ENCODE measurements around the gene ZFYVE19.

ZFYVE19 gene

DNA sequence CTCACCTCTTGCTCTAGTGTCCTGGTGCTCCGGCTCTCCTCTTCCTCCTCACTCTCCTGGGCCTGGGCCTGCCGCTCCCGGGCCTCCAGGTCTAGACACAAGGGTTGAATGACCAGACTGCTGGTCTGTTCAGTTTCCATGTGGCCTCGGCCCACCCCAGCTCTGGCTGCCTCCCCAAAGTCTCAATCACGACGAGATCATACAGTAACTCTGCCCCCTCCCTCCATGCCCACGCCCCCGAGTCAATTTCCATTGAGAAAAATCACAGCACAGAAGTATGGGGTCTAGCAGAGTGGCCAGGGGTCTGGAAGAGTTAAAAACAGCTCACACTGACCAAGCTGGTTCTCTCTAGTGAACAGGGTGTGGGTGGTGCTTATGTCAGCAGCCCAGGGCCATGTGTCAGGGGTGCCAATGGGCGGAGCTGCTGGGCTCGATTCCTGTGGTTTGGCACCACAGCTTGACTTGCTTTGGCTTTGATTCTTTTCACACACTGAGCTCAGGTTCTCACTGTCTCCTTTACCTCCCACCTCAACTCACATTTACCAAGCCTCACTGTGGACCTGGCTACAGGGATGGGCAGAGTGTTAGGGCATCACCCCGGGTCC, 30.2 kb upstream of the ZFYVE19 start:
- DNase-seq, result no peak

DNA sequence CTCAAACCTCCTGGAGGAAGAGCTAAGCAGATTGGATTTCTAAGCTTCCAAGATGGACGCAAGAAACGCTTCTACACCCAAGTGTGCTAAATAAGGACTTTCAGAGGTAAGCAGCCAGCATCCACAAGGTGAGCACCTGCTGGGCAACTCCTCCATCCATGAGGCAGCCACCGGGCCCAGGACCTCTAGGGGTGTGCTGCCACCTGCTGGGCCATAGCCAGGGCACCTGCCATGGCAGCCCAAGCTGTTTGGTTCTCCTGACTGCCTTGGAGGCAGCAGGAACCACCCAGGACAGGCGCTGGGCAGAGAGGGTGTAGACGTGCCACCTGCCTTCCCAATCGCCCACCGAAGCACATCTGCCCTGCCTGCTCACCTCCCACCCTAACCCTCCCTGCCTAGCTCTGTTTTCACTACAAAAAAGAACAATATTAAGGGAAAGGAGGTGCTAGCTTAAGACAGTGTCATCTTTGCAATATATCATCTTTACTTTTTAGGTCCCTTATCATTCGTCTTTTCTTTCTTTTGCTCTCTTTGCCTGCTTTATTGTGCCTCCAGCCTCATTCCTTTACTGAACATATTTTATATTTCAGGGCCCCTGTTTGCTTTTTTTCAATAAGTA, 24.2 kb upstream of the ZFYVE19 start:
- DNase-seq, result peak; percentile 48

DNA sequence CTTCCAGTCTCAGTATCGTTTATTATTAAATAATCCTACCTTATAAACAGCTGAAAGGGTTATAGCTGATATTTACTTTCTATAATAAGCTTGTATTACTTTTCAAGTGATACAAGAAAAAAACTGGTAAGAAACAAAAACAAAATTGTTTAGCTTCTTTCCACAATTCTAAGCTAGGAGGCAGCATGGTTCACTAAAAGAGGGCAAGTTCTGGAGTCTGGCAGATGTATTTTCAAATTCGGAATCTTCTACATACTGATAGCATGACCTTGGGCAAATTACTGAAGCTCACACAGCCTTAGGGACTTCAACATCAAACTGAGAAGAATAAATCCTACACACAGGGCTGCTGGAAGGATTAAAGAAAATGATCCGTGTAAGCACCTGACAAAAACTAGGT, 21.7 kb upstream of the ZFYVE19 start:
- no peak for DNase-seq

- no peak for DNase-seq
Observed at GRCh38 chr15:40785814-40786213, 21.1 kb upstream of the ZFYVE19 start.

- no peak for DNase-seq
Observed at GRCh38 chr15:40787344-40787841, 19.5 kb upstream of the ZFYVE19 start.

DNA sequence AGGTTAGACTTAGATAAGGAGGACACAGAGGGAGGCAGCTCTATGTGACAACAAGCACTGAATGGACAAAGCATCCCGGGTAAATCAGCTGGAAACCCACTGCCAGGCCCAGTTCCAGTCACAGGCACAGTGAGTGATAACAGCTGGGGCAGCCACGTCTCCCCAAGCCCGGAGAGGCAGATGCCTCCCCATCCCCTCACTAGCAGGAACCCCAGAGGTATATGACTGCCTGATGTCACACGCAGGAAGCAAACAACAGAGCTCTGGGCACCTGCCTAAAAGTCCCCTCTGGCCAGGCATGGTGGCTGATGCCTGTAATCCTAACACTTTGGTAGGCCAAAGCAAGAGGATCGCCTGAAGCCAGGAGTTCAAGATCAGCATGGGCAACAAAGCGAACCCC, 18.9 kb upstream of the ZFYVE19 start:
- DNase-seq, result no peak

GRCh38 chr15:40789119-40789518, 17.8 kb upstream of the ZFYVE19 start:
- no peak for DNase-seq

DNA sequence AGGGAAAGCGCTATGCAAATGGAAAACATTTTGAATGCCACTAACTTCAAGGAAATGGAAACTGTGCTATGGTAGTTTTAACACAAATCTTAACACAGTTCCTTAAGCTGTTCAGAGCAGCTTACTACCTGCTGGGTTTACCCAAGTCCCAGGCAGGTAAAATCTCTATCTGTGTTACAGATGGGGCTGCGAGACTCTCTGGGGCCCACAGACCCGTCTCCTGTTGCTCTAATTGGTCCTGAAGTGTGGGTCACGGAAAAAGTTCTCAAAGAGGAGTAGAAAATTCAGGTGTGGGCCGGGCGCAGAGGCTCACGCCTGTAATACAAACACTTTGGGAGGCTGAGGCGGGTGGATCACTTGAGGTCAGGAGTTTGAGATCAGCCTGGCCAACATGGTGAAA, 16.9 kb upstream of the ZFYVE19 start:
- DNase-seq, result no peak

GRCh38 chr15:40790718-40791117, 16.2 kb upstream of the ZFYVE19 start:
- DNase-seq, result no peak

DNA sequence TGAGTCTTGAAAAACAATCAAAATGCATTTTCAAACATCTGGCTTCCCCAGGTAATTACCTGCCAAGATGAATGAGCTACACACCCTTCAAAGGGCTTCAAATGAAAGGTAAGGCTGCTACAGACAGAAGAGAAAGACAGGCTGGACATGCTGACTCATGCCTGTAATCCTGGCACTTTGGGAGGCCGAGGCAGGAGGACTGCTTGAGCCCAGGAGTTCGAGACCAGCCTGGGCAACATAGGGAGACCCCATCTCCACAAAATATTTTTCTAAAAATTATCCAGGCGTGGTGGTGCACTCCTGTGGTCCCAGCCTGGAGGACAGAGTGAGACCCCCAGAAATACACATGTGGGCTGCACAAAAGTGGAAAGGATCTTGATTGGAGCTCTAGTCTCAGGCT, 14.5 kb upstream of the ZFYVE19 start:
- no peak for DNase-seq

- no peak for DNase-seq
Observed at GRCh38 chr15:40793216-40793989, 13.5 kb upstream of the ZFYVE19 start.

- DNase-seq, result no peak
Observed at GRCh38 chr15:40796041-40796440, 10.8 kb upstream of the ZFYVE19 start.

GRCh38 chr15:40796512-40796911, 10.4 kb upstream of the ZFYVE19 start:
- DNase-seq, result no peak

DNA sequence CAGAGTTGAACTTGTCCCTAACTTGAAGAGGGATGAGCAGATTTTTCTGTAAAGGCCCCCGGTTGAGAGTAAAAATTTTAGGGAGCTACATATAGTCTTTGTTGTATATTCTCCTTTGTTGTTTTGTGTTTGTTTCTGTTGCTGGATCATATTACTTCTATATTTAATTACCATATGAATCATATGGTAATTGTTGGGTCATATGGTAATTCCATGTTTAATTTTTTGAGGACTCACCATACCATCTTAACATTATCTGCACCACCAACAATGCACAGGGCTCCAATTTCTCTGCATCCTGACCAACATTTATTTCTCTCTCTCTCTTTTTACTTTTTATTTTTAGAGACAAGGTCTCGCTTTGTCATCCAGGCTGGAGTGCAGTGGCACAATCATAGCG, 7.4 kb upstream of the ZFYVE19 start:
- no peak for DNase-seq

DNA sequence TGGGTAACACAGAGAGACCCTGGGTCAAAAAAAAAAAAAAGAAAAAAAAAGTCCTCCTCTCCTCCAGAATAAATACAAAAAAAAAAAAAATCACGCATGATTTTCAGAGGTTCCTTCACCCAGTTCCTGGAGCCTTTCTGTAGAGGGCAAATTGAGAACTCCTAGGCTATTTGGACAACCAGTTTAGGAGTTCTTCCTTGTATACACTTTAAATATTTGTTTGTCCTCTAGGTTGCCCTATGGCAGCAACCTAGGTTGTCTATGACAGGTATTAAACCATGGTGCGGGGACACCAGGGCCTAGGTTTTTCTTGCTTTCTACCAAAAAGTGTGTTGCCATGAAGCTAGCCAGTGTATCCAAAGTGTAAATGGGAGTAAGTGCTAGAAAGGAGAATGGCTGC, 3.8 kb upstream of the ZFYVE19 start:
- no peak for DNase-seq

DNA sequence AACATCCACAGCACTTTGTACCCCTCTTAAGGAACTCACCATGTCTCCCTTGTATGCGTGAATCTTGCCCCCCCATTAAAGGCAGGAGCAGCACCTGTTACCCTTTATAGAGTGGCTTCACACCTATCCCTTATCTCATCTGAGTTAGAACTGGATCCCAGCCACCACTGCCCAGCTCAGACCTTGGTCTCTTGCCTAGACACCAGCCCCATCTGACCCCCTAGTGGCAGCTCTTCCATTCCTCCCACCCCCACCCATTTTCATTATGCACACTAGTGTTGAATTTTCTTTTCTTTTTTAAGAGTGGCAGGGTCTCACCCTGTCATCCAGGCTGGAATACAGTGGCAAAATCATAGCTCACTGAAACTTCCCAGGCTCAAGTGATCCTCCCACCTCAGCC, 3.2 kb upstream of the ZFYVE19 start:
- no peak for DNase-seq

- DNase-seq, result no peak
Observed at GRCh38 chr15:40806672-40807027, 239 bp upstream of the ZFYVE19 start.

DNA sequence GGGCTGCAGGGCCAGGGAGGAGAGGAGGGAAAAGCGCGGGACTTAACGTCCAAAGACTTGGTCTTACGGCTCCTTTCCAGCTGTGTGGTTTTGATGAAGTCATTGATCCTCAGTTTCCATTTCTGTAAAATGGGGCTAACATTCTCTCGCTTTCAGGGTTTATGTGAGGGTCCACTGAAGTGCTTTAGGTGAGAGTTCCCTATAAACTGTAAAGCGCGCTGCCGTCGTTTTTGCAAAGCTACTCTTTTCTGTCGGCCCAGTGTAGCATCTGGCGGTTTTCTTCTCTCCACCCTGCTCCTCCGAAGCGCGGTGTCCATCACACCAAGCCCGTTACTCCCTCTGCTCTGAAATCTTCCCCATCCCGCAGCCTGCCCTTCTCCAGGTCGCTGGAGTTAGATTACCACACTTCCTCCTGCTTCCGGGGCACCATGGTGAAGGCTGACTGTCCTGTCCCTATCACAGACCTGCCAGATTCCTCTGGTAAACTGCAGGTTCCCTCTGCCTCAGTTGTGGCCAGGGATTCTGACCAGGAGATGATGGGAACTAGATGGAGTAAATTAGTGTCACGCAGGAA, 1.1 kb downstream of the ZFYVE19 start:
- DNase-seq, result no peak

DNA sequence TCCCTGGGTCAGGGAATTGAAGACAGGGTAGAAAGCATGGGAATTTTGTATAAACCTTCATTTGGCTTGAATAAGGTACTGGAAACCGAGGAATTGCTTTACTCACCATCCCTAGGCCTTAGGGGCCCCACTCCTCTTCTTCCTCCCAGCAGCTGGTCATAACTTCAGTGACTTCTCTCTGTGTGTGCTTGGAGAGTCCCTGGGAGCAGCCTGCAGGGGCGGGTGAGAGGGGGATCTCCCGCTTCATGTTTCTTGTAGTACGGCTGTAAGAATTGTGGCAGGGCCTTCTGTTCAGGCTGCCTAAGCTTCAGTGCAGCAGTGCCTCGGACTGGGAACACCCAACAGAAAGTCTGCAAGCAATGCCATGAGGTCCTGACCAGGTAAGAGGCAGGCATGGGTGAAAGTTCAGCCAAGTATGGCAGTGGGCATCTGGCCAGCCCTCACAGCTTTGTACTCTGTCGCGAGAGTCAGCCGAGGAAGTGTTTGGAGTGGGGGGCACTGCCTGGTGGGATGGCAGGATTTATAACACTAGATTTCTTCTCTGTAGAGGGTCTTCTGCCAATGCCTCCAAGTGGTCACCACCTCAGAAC, 2.1 kb downstream of the ZFYVE19 start:
- DNase-seq, result no peak

DNA sequence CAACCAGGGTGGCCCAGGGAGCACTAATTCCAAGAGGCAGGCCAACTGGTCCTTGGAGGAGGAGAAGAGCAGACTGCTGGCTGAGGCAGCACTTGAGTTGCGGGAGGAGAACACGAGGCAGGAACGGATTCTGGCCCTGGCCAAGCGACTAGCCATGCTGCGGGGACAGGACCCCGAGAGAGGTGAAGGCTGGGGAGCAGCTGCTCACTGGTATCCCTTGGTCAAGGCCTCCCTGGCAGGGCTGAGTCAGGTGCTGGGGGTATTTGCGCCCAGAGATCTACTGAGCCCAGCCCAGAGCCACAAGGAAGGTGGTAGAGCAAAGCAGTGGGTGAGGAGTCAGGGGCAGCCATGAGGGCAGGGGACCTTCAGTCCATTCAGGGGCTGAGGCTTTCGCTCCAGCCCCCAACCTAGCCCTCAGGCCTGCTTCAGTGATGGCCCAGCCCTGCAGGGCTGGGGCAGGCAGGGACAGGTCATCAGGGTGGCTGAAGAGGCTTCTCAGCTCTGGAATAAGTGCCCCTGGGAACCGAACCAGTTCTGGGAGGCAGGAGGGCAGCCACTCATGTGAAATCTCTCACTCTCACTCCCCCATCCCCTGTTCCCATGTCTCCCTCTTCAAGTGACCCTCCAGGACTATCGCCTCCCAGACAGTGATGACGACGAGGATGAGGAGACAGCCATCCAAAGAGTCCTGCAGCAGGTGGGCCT, 6.0 kb downstream of the ZFYVE19 start:
- DNase-seq, result no peak

- no peak for DNase-seq
Observed at GRCh38 chr15:40815042-40815698, 8.3 kb downstream of the ZFYVE19 start.

- no peak for DNase-seq
Observed at GRCh38 chr15:40819048-40819447, 12.2 kb downstream of the ZFYVE19 start.

Data from retina (tissue), 1 donor.